Testis (tissue), 3 donors: ENCODE results near the gene PTPRD. TPM values are rescaled to one million over a fixed set of nuclear protein-coding genes. Genes with fewer than 3 reads are reported as not detected.

Source experiments
- DNase-seq: peaks from one replicate; pipeline ENCODE4 v3.0.0-alpha.2; 2019
- H3K27ac ChIP-seq, 2 donors: fragments of 200-600 bp; sonication (generic); one replicate each; pipeline ENCODE4 v1.5.1; 2019
- H3K27me3 ChIP-seq: fragments of 200-600 bp; sonication (generic); one replicate; pipeline ENCODE4 v1.5.1; 2019
- H3K36me3 ChIP-seq: fragments of 200-600 bp; sonication (generic); one replicate; pipeline ENCODE4 v1.5.1; 2017; ENCODE audit warnings: low read depth; ENCODE audit errors: missing control alignments
- H3K4me1 ChIP-seq: fragments of 200-600 bp; sonication (generic); one replicate; pipeline ENCODE4 v1.5.1; 2019
- H3K4me3 ChIP-seq, 2 donors: fragments of 200-600 bp; sonication (generic); one replicate each; pipeline ENCODE4 v1.5.1; 2017 to 2019
- H3K9me3 ChIP-seq: fragments of 200-600 bp; sonication (generic); one replicate; pipeline ENCODE4 v1.5.1; 2017
- CTCF ChIP-seq, 3 experiments: fragments of 450-650 bp in 2 of 3; fragments of 200-600 bp in 1 of 3; sonication (generic) in 1 of 3; IDR thresholded peaks; one replicate each; pipeline ENCODE4 v1.5.1; 2016 to 2019; ENCODE audit warnings: antibody characterized with exemption in 3 of 3, mild to moderate bottlenecking in 2 of 3, moderate library complexity in 1 of 3
- POLR2A ChIP-seq: fragments of 450-650 bp; IDR thresholded peaks from one replicate; pipeline ENCODE4 v1.6.1; 2017; ENCODE audit warnings: antibody characterized with exemption, mild to moderate bottlenecking, moderate library complexity
- WGBS, 2 donors: methylation state at CpG; one replicate each; pipeline ENCODE4 v1.1.5; 2018; 5-methylcytosine and 5-hydroxymethylcytosine counted together
- intact Hi-C: fragments of 100-400 bp; cut with DNase I; formaldehyde crosslinking; loops from one replicate; pipeline ENCODE4 v1.15.1; 2023; ENCODE audit warnings: low total_unique reads
- polyA plus RNA-seq: library from polyadenylated mRNA; stranded (reverse); fragments of 350-450 nt; fragmentation: Illumina TruSeq; extraction: RNeasy Lipid Tissue Mini Kit (QIAGEN cat#74804); gene quantifications from one replicate; pipeline ENCODE4 v1.2.3, GENCODE V29; 2014; ENCODE audit warnings: low read depth, low replicate concordance; ENCODE audit not compliant: insufficient read depth
- total RNA-seq, 2 donors: library from RNA; depleted of rRNA; stranded (reverse); fragments of >200 nt; gene quantifications; one replicate each; pipeline ENCODE4 v1.2.3, GENCODE V29; 2016

The PTPRD gene
- total and polyA plus RNA-seq, 3 donors from 2014 or later = 15.4 to 33.6 (median 32.5) TPM

GRCh38 chr9:8332871-8333270, 2279.9 kb downstream of the PTPRD start:
- WGBS, 2 donors = 82 to 97% methylated on average over 2 of the region's 2 CpGs
- no peaks in the 10 kb centered on the region for H3K9me3 ChIP-seq
- no peaks in the 10 kb centered on the region for H3K4me1 ChIP-seq
- intact Hi-C loops = no loop called here
- no peak overlapping the region for H3K4me3 ChIP-seq
- no peak overlapping the region for H3K27ac ChIP-seq
- DNase-seq = no peak
- no peaks in the 10 kb centered on the region for H3K36me3 ChIP-seq
- TF ChIP-seq POLR2A (no peak), CTCF (IDR thresholded peaks at IDR 0.05) (no peak)
- no peaks in the 10 kb centered on the region for H3K27me3 ChIP-seq

GRCh38 chr9:8332331-8332650, 2280.5 kb downstream of the PTPRD start:
- no peak for DNase-seq
- WGBS, 2 donors = 82 to 85% methylated on average over 2 of the region's 2 CpGs
- no peaks in the 10 kb centered on the region for H3K36me3 ChIP-seq
- intact Hi-C loops = no loop called here
- no peak for TF ChIP-seq POLR2A
- TF ChIP-seq CTCF (IDR thresholded peaks at IDR 0.05) = no peak
- no peaks in the 10 kb centered on the region for H3K9me3 ChIP-seq
- H3K27me3 ChIP-seq = no peaks in the 10 kb centered on the region
- H3K27ac ChIP-seq = no peak overlapping the region
- H3K4me1 ChIP-seq = no peaks in the 10 kb centered on the region
- no peak overlapping the region for H3K4me3 ChIP-seq

- no peaks in the 10 kb centered on the region for H3K27me3 ChIP-seq
- H3K36me3 ChIP-seq = no peaks in the 10 kb centered on the region
- intact Hi-C loops = no loop called here
- TF ChIP-seq CTCF (IDR thresholded peaks at IDR 0.05) (no peak), POLR2A (no peak)
- H3K27ac ChIP-seq = no peak overlapping the region
- 90 to 93% methylated on average over 15 of the region's 15 CpGs for WGBS, 2 donors
- H3K4me1 ChIP-seq = no peaks in the 10 kb centered on the region
- H3K9me3 ChIP-seq = no peaks in the 10 kb centered on the region
- no peak overlapping the region for H3K4me3 ChIP-seq
- DNase-seq = no peak
Observed at GRCh38 chr9:8331507-8332330, 2281.1 kb downstream of the PTPRD start.

DNA sequence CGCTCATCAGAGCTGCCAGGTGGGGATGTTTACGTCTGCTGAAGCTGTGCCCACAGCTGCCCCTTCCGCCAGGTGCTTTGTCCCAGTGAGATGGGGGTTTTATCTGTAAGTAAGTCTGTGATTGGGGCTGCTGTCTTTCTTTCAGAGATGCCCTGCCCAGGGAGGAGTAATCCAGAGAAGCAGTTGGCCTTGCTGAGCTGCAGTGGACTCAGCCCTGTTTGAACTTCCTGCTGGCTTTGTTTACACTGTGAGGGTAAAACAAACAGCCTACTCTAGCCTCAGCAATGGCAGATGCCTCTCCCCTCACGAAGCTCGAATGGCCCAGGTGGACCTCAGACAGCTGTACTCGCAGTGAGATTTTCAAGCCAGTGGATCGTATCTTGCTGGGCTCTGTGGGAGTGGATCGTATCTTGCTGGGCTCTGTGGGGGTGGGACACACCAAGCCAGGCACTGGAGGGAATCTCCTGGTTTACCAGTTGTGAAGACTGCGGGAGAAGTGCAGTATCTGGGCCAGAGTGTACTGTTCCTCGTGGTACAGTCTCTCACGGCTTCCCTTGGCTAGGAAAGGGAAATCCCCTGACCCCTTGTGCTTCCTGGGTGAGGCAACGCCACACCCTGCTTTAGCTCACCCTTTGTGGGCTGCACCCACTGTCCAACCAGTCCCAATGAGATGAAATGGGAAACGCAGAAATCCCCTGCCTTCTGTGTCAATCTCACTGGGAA, 2283.1 kb downstream of the PTPRD start:
- no peak overlapping the region for H3K4me3 ChIP-seq
- H3K9me3 ChIP-seq = no peaks in the 10 kb centered on the region
- 86 to 92% methylated on average over 9 to 13 of the region's 13 CpGs for WGBS, 2 donors
- intact Hi-C loops = no loop called here
- no peaks in the 10 kb centered on the region for H3K27me3 ChIP-seq
- H3K27ac ChIP-seq = no peak overlapping the region
- no peaks in the 10 kb centered on the region for H3K4me1 ChIP-seq
- H3K36me3 ChIP-seq = no peaks in the 10 kb centered on the region
- no peak for DNase-seq
- TF ChIP-seq CTCF (IDR thresholded peaks at IDR 0.05) (no peak), POLR2A (no peak)
